Panc1 (cell line): ENCODE results near the gene RAD1.

Source experiments
- TF ChIP-seq, protein P1 (sequence below), 2 experiments: IDR thresholded peaks; 2 replicates each; pipeline ENCODE4 v1.6.1; 2011 to 2012; ENCODE audit warnings: low read depth in 2 of 2, control low read depth in 1 of 2, low read length in 1 of 2, mild to moderate bottlenecking in 1 of 2, moderate library complexity in 1 of 2; ENCODE audit not compliant: insufficient read depth in 1 of 2
- TF ChIP-seq, protein P2 (sequence below): fragments of 450-650 bp; IDR thresholded peaks from 2 replicates; pipeline ENCODE4 v1.5.1; 2017; ENCODE audit warnings: mild to moderate bottlenecking

DNA sequence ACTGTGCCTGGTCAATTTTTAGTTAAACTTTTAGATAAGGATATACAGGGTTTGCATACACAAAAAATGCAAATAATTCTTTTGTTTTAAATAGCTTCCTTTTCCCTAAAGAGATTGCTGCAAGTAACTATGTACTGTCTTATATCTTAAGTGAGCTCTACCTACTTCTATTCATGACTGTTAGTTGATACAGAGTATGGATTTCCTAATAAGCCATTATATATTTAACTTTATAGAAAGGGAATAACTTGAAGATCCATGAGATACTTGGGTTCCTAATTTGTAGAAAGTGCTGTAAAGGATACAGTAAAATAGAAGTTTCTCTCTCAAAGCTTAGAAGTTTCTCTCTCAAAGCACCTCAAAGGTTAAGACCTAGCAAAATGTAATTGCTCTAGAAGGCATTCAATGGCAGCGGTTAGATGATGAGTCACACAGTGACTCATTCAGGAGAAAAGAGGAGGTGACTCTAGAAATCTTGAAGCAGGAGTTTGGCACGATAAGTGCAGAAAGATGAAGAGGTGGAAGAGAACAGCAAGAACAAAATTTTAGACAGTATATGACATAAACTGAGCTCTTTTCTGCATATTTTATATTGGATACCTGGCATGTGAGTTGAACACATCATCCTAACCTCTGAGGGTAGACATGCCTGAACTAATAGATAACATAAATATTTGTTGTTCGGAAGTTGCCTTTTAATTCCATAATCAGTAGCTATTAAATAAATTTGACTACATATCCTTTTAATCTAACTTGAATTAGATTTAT, 8.6 kb upstream of the RAD1 start:
- TF ChIP-seq, protein P1, sequence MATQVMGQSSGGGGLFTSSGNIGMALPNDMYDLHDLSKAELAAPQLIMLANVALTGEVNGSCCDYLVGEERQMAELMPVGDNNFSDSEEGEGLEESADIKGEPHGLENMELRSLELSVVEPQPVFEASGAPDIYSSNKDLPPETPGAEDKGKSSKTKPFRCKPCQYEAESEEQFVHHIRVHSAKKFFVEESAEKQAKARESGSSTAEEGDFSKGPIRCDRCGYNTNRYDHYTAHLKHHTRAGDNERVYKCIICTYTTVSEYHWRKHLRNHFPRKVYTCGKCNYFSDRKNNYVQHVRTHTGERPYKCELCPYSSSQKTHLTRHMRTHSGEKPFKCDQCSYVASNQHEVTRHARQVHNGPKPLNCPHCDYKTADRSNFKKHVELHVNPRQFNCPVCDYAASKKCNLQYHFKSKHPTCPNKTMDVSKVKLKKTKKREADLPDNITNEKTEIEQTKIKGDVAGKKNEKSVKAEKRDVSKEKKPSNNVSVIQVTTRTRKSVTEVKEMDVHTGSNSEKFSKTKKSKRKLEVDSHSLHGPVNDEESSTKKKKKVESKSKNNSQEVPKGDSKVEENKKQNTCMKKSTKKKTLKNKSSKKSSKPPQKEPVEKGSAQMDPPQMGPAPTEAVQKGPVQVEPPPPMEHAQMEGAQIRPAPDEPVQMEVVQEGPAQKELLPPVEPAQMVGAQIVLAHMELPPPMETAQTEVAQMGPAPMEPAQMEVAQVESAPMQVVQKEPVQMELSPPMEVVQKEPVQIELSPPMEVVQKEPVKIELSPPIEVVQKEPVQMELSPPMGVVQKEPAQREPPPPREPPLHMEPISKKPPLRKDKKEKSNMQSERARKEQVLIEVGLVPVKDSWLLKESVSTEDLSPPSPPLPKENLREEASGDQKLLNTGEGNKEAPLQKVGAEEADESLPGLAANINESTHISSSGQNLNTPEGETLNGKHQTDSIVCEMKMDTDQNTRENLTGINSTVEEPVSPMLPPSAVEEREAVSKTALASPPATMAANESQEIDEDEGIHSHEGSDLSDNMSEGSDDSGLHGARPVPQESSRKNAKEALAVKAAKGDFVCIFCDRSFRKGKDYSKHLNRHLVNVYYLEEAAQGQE (IDR thresholded peaks at IDR 0.05; ENCODE audit: insufficient read depth in 1 of 2, low read depth in 2 of 2, low read length in 1 of 2) = no peak
- TF ChIP-seq, protein P2, sequence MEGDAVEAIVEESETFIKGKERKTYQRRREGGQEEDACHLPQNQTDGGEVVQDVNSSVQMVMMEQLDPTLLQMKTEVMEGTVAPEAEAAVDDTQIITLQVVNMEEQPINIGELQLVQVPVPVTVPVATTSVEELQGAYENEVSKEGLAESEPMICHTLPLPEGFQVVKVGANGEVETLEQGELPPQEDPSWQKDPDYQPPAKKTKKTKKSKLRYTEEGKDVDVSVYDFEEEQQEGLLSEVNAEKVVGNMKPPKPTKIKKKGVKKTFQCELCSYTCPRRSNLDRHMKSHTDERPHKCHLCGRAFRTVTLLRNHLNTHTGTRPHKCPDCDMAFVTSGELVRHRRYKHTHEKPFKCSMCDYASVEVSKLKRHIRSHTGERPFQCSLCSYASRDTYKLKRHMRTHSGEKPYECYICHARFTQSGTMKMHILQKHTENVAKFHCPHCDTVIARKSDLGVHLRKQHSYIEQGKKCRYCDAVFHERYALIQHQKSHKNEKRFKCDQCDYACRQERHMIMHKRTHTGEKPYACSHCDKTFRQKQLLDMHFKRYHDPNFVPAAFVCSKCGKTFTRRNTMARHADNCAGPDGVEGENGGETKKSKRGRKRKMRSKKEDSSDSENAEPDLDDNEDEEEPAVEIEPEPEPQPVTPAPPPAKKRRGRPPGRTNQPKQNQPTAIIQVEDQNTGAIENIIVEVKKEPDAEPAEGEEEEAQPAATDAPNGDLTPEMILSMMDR = no peak
